CD4-positive, alpha-beta T cell treated with Interleukin-15 for 1 hour (primary cell): ENCODE measurements around the gene THSD4.

Experiments used
- DNase-seq: peaks from one replicate; pipeline ENCODE4 v3.0.0-alpha.2; 2020

THSD4 gene

DNA sequence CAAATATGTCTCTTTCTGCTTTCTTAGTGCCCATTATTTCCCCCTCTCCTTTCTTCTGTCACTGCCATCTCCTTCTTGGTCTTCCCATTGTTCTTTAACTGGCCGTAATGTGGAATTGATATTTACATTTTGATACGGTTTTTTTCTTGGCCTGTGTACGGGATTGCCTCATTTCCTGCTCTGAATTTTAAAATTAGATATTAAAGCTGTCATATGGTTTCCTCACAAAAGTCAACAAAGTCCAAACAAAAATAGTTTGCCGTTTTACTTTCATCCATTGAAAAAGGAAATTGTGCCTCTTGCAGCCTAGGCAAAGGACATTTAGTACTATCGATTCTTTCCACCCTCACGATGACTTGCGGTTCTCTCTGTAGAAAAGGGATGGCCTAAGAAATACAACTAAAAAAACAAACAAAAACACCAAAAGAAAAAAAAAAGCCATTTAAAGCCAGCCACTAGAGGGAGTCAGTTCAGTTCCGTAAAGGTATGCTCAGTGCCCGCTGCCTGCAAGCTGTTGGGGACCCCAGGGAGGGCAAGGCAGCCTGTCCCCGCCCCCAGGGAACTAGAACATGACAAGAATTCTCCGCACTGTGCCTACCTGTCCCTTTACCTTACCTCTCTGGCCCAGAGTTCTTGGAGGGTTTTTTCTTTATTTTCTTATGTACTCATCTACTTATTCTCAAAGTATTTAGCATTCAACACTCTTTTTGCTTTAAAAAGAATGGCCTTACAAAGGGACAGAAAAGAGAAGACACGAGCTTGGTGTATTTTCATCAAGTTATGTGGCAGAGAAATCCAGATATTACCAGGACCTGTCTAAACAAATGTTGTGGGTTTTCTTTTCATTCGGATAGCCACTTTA lies 665.1 kb downstream of the THSD4 start:
- peak; percentile 21 for DNase-seq

DNA sequence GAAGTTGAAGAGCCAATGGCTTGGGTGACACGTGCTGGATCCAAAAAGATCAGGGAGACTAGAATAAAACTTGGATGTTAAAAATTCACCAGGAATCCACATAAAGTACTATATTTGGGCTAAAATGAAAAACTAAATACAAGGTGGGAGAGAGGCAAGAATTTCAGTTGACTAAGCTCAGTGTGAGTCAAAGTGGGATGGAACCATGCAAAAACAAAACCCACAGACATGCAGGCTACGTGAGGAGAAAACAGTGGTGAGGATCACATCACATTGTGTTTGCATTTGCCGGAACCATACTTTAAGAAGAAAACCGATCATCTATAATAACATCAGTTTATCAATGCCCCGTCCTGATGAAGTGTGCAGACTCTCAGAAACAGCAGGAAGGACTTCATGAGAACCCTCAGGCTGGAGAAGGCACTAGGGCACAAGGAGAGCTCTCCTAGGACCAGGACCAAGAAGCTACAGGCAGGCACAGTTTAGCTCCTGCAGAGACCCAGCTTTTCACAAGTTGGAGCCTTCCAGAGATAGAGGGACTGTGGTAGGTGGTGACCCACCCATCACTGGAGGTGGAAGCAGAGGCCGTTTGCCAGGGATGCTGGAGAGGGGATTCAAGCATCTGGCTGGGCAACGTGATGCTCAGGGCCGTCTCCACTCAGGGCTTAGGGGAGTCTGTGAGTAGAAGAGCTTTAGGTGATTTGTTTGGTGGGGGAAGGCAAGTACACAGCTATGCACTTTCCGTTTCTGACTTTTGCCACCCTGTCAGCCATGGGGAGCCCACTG lies 666.1 kb downstream of the THSD4 start:
- DNase-seq = no peak

DNA sequence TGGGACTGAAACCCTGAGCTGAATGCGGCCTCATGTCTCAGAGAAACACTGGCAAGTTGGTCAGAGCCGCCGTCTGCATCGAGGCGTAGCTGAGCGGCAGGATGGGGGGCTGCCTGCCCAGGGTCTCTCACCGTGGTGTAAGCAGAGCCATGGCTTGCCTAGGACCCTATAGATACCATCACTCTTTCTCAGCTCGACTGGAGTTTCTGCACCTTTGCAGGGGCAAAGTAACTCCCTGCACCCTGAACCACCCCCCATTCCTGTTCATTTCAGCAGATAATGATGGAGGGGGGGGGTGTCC lies 666.6 kb downstream of the THSD4 start:
- DNase-seq = no peak

DNA sequence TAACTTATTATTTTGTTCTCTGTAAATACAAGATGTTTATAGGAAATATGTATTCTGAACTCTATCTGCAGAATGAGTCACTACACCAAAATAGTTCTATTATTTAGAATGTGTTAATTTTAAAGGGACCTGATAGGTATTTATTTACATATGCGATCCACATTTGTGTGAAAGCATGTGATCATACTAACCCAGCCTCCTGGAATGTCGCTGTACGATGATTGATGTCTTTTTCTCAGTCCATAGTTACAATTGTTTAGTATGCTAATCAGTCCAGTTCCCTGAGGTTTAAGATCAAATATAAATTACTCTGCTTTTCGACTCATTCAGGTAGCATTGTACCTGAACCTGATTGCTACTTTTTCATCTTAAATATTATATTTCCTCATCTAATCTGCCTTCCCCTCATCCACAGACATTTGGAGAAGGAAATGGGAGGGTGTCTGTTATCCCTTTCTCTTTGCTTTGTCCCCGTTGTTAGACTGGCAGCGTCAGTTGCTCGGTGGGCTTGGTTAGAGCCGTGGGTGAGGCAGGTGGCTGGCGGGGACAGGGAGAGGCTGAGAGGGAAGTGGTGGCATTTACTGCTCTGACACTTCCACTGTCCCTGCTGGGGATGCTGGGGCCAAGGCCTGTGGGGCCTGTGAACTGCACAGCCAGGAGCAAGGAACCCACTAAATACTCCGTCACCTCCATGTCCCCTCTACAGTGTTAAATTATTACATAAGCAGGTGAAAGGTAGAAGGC lies 667.3 kb downstream of the THSD4 start:
- DNase-seq = no peak

DNA sequence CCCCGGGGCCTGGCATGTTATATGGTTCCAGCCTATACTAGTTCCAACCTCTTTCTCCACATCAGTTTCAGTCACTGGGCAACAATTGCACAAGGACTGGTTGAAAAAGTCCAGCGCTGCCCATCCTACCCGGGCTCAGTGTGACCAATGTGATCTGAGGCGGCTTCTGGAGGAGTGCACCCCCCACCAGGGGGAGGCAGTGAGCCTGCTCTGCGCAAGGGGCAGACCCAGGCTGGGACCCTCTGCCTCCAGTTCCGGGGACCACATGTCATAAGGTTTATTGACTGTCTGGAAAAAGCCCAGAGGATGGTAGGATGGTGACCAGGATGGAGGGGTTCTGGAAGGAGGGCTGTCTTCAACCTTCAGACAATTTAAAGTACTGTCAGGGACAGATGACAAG lies 669.4 kb downstream of the THSD4 start:
- DNase-seq = no peak

DNA sequence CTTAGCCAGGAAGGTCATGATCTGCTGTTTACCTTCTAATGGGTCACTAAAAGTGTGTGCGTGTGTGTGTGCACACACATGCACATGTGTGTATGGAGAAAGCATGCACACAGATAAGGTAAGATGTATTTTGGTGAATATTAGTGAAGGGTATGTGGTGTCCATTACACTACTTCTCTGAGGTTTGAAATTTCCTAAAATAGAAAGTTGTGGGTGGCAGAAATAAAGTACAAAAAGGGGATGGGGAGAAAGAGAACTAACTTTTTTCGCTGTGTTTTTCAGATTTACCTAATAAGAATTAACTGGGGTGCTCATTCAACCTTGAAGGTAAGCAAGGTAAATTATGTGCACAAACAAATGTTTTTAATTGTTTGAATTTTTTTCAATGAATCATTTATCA lies 670.7 kb downstream of the THSD4 start:
- DNase-seq = no peak

DNA sequence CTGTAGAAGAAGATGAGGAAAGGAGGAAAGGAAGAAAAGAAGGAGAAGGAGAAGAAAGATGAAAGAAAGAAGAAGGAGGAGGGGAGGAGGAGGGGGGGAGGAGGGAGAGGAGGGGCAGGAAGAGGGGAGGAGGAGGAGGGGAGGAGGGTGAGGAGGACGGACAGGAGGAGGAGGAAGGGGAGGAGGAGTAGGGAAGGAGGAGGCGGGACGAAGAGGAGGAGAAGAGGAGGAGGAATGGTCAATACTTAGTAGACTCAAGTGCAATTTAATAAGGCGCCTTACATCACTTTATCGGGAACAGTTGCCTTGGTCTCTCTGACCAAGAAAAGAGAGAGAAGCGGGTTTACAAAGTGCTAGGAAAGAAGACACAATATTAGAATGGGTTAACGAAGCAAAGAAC lies 671.4 kb downstream of the THSD4 start:
- no peak for DNase-seq

DNA sequence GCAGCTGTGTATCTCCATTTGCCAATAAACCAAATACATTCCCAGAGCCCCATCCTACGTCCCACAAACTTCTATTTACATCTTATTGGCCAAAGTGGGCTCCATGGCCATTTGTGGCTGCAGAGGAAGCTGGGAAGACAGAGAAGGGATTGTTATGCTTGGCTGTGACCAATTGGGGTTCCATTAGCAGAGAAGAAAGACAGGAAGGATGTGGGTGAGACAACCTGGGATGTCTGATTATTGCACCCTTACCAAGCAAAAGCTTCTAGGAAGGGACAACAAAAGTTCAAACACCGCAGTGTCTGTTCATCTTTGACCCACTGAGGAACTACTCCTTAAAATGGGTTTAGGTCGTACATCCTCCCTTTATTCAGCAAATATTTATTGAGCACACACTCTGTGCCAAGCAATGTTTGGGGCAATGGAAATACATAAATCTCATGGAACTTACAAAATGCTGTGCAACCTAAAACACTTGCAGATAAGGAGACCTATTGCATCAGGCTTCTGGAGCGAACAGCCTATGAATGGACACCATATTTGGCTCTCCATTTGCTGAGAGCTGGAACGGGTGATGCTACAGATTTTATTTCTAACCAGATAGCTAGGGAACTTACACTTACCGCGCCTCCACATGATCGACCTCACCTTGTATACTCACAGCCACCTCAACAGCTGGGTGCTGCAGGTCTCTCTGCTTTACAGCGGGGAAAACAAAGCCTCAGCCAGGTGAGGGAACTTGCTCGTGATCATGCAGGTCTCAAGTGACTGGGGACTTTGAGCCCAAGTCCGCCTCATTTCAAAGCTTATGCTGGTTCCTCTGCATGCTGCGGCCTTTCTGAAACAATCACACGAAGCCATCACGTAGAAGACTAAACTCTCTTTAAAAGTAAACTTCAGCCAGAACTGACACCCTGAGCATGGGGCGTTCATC lies 673.6 kb downstream of the THSD4 start:
- DNase-seq = no peak

DNA sequence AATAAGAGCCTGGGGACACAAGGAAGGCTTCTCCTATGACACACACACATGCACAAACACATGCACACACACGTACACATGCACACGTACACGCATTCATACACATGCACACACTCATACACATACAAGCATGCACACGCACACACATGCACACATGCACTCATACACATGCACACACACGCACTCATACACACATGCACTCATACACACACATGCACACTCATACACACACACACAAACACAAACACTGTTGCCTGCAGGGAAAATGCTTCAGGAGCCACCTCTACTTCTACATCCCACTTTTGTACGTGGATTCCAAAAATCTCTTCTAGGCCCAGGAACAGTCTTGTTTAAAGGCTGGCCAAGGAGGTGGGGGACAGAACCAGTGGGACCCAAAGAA lies 674.3 kb downstream of the THSD4 start:
- no peak for DNase-seq

DNA sequence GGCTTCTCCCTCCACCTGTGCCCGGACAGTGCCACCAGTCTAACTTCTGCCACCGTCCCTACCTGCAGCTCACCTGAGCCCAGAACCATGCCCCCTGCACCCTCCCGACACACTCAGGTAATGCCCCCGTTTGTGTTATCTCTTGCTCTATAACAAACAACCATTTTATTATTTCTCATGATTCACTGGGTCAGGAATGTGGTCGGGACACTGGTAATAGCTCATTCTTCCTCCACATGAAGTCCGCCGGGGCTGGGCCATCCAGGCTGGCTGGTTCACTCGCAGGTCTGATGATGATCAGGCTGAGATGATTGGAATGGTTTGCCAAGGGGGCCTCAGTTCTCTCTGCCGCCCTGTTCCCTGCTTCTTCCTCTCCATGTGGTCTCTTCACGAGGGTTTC lies 674.8 kb downstream of the THSD4 start:
- DNase-seq = no peak

DNA sequence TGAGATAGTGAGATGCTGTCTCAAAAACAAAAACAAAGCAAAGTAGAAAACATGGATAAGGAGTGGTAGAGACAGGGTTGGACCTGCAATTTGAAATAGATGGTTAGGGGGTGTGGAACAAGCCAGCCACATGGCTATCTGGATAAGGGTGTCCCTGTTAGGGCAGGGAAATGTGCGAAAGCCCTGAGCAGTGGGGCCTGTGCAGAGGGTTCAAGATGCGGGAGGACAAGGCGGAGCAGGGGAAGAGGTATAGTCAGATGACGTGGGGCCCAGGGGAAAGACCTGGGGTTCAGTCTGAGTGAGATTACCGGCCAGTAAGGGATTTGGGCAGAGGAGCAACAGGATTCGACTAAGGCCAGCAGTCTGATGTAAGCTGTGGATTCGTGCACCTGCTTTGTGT lies 676.7 kb downstream of the THSD4 start:
- no peak for DNase-seq

DNA sequence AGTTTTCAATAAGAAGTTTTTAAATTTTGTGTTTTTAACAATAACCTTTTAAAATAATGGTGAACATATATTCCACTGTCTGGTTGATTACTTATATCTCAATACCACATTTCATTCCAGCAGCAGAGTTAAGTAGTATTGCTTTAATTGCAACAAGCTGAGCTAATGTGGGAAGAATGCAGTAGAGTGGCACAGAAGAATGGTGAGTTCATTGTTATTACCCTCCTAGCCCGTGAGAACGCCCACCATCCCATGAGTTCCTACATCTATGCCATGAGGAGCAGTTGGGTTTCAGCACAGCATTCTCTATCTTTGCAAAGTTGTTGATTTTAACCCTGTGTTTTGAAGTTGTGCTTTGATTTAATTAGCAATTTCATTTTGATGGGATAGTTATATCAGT lies 677.2 kb downstream of the THSD4 start:
- no peak for DNase-seq

DNA sequence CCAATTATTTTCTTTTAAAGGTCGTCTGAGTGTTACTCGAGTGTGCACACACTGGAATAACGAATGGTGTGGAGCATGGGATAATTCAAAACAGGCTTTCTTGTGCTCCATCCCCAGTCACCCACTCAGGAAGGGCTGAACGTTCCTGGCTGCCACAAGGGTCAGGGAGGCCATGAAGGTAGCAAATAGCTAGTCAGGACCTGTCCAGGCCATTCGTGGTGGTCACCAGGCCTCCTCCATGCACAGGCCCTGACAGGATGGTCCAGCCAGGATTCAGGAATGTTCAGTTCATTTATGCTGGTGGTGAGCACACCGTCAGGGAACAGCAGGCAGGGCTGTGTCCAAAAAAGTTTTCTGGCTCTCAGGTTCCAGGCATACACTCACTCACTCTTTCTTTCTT lies 683.4 kb downstream of the THSD4 start:
- no peak for DNase-seq

DNA sequence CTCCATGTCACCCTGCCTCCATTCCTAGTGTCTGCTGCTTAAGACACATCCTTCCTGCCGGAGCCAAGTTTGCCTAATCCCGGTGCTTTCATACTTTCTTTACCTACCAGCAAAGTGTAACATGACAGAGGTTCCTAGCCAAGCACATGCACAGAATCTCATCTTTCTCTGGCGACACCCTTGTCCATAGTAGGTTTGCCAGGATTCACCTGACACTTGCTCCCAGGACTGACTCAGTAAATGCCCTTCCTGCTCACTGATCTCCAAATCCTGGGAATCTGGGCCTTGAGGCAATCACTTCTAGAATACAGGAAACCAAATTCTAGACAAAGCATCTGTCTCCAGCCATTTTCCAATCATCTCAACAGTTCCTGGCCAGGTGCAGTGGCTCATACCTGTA lies 684.9 kb downstream of the THSD4 start:
- no peak for DNase-seq

DNA sequence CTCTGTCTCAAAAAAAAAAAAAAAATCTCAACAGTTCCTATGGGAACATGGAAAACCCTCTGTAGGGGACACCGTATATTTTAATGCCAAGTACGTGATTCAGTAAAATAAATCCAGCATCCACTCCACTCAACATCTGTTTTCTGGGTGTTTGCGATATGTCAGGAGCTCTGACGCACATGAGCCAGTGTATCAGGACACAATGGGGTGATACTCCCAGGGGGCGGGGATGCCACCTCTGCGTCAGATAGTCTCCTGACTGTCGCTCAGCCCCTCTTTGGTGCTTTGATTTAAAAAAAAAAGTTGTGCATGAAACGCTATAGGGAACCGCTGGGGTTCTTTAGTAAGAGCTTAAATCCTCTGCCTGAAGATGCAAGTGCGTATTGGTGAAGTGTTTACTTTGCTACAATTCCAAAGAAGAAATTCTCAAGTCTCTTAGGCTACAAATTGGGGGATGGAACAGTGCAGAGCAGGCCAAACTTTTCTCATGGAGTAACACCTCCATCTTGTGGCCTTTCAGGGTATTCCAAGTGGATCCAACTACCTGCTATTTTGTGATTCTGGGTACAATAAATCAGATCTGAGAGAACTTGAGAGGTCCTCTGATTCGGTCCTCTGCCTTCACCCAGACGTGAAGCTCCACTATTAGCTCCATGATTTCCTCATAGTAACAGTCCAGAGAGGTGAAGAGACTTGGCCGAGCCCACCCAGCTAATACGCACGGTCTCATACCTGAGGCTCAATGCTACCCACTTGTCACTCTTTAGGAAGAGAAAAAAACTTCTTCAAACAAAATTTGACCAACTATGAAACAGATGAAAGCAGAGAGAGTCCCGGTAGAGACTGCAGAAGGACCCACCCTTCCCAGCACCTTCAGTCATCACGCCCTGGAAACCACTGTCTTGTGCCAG lies 685.8 kb downstream of the THSD4 start:
- DNase-seq = no peak

DNA sequence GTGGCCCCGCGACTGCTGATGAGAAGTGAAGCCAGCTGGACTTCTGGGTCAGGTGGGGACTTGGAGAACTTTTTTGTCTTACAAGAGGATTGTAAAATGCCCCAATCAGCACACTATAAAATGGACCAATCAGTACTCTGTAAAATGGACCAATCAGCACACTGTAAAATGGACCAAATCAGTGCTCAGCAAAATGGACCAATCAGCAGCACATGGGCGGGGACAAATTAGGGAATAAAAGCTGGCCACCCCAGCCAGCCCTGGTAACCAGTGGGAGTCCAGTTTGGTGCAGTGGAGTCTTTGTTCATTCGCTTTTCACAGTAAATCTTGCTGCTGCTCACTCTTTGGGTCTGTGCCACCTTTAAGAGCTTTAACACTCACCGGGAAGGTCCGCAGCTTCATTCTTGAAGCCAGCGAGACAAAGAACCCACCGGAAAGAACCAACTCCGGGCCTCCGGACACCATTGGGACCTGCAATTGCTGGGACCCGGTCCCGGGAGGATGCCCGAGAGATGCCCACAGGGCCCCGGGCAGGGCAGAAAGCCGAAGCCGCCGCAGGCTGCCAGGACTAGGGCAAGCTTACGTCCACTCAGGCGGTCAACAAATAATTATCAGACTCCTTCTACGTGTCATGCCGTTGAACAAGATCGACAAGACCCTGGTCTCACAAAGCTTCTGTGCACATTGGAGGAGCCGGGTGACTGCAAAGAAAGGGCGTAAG lies 686.8 kb downstream of the THSD4 start:
- no peak for DNase-seq

DNA sequence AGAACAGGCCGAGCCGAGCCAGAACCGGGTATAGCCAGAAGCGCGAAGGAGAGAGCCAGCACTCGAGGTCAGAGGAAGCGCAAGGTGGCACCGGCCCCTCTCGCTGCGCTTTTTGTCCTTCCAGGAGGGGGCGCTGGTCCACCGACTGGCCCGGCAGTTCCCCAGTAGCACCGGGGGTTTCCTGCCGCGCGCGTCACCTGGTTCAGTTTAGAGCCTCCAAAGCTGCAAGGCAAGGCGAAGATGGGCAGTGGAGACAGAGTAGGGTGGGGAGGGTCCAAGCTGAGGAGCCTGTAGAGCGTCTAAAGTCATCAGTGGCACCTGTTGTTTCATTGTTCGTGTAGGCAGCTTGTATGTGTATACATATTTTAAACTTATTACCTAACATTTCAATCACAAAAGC lies 687.5 kb downstream of the THSD4 start:
- no peak for DNase-seq

DNA sequence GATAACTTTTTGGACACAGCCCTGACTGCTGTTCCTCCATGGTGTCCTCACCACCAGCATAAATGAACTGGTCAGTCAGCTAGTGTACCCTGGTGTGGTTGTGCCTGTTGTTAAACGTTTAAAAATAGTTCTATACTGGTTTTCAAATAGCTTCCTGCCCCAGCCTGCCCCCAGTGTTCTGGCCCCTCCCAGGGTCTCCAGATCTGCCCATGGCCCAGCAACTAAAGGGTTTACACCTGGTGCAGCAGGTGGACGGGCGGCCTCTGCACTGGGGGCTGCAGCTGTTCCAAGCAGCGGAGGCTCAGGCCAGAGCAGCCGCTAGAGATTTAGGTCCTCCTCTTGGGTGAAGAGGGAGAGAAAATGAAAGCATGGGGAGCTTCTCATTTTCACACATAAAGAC lies 689.0 kb downstream of the THSD4 start:
- no peak for DNase-seq

DNA sequence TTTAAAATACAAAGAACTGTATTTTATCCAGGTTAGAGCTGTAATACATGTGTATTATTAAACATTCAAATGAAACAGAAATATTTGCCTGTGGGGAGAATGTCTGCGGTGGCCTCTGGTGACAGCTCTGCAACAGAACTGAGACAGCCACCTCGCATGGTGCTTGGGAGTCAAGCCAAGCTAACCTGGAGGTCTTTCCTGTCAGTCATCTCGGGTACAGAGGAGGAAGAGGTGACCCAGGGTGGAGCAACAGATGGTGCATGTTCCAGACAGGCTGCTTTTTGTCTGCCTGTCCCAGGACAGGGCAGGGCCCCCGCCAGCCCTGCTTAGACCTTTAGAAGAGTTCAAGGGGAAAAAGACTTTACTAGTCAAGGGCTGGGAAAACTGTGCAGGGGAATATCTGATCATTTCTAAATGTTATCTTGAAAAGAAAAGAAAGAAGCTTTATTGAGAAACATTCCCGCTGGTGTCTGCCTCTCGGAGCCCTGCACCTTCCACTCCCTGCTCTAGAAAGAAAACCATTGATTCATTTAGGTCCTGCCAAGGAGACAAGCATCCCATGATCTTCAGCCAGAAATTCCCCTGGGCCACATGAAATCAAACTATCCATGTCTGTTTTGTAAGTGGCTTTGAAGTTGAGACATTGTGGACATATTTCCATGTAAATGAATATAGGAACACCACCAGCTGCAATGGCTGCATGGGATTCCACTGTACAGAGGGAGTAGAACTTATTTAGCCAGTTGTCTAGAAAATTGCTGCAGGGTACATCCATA lies 689.6 kb downstream of the THSD4 start:
- DNase-seq = no peak

DNA sequence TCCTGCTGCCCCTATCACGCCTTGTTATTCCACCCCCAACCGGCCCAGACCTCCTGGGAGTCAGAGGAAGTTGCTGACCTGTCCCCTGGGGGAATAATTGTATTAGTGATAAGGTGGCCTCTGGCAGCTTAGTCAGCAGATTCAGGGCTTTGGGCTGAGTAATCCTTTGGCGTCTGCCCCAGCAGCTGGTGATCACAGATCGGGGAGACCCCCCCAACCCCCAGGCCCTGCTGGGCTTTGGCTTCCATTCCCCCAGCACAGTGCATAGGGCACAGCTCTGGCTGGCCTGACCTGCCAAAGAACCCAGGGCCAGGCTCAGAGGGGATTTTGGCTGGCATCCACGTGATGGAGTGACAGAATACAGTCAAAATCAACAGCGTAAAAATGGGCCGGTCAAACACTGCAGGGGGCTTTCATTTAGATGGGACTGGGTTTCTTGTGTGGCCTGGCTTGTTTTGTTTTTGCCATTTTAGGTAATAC lies 691.2 kb downstream of the THSD4 start:
- DNase-seq = no peak
